Measurements from ENCODE around the gene MRPL49.

GRCh38 chr11:65087827-65088226, 34.3 kb upstream of the MRPL49 start:
- TF ChIP-seq FOS (IDR thresholded peaks at IDR 0.05; ENCODE audit: extremely low read depth, insufficient read length) (no peak), CTCF (IDR thresholded peaks at IDR 0.05 in 2 of 3, conservative IDR thresholded peaks at IDR 0.05 in 1 of 3; ENCODE audit: insufficient read depth in 2 of 3, low read depth in 1 of 3, low read length in 3 of 3) (no peak), TSHZ1 (CRISPR knock-in tag; IDR thresholded peaks at IDR 0.05) (no peak), RBM39 (optimal IDR thresholded peaks at IDR 0.05; ENCODE audit: low read depth, low read length) (no peak), MAFF (IDR thresholded peaks at IDR 0.05; ENCODE audit: low read length) (no peak), JUND (IDR thresholded peaks at IDR 0.05; ENCODE audit: borderline replicate concordance, low read depth, low read length) (no peak), JUND (tag; IDR thresholded peaks at IDR 0.05; ENCODE audit: borderline replicate concordance, low read depth, low read length) (no peak), EZH2 (IDR thresholded peaks at IDR 0.05; ENCODE audit: borderline replicate concordance, low read depth, low read length) (no peak), KDM1A (IDR thresholded peaks at IDR 0.05) (no peak), POLR2AphosphoS5 (IDR thresholded peaks at IDR 0.05; ENCODE audit: control insufficient read depth, insufficient read depth, low read depth, low read length) (no peak), POLR3A (IDR thresholded peaks at IDR 0.05; ENCODE audit: borderline replicate concordance, extremely low read depth, insufficient read depth, insufficient read length) (no peak), GTF3C2 (IDR thresholded peaks at IDR 0.05; ENCODE audit: borderline replicate concordance, extremely low read depth, insufficient read length) (no peak), HNRNPLL (IDR thresholded peaks at IDR 0.05; ENCODE audit: low read depth, low read length, poor library complexity, severe bottlenecking) (no peak)
